HEK293T (cell line): ENCODE results near the gene KDM6A.
"Not testable (repeated sequence)": the region's sequence is repeated elsewhere in the genome, so short reads cannot be mapped to it uniquely, and the experiment has no call there.

Experiments used
- CTCF ChIA-PET: fragments of 350-600 bp; formaldehyde crosslinking; extraction: SDS; loops from one replicate; lab custom pipeline; 2021; ENCODE audit warnings: antibody characterized with exemption, inconsistent platforms; lab: Yijun Ruan, JAX
- POLR2A ChIA-PET: fragments of 350-600 bp; formaldehyde crosslinking; extraction: SDS; loops from one replicate; lab custom pipeline; 2020; ENCODE audit warnings: antibody characterized with exemption, inconsistent platforms; lab: Yijun Ruan, JAX
- DNase-seq: peaks from one replicate; pipeline ENCODE4 v3.0.0; 2012; ENCODE audit warnings: mixed read lengths; ENCODE audit errors: extremely low spot score
- ARNT ChIP-seq: fragments of 450-650 bp; IDR thresholded peaks from 2 replicates; pipeline ENCODE4 v1.6.1; 2017; ENCODE audit warnings: mild to moderate bottlenecking
- BHLHE40 ChIP-seq: fragments of 450-650 bp; IDR thresholded peaks from 2 replicates; pipeline ENCODE4 v1.6.1; 2016; ENCODE audit warnings: mild to moderate bottlenecking, moderate library complexity, borderline replicate concordance
- CTBP1 ChIP-seq: fragments of 450-650 bp; IDR thresholded peaks from 2 replicates; pipeline ENCODE4 v1.6.1; 2016; ENCODE audit warnings: borderline replicate concordance
- ELF4 ChIP-seq: fragments of 450-650 bp; IDR thresholded peaks from 2 replicates; pipeline ENCODE4 v1.6.1; 2017; ENCODE audit warnings: antibody characterized with exemption
- FOXA1 ChIP-seq: fragments of 450-650 bp; IDR thresholded peaks from 2 replicates; pipeline ENCODE4 v1.6.1; 2016; ENCODE audit warnings: mild to moderate bottlenecking
- FOXK2 ChIP-seq: fragments of 450-650 bp; IDR thresholded peaks from 2 replicates; pipeline ENCODE4 v1.6.1; 2016; ENCODE audit warnings: mild to moderate bottlenecking
- FOXM1 ChIP-seq: fragments of 450-650 bp; IDR thresholded peaks from 2 replicates; pipeline ENCODE4 v1.6.1; 2017; ENCODE audit warnings: mild to moderate bottlenecking, borderline replicate concordance
- HDGF ChIP-seq: fragments of 450-650 bp; IDR thresholded peaks from 2 replicates; pipeline ENCODE4 v1.6.1; 2017; ENCODE audit warnings: antibody characterized with exemption, borderline replicate concordance
- L3MBTL2 ChIP-seq: fragments of 450-650 bp; conservative IDR thresholded peaks from 2 replicates; pipeline ENCODE4 v1.6.1; 2016; ENCODE audit warnings: mild to moderate bottlenecking
- LEF1 ChIP-seq: fragments of 450-650 bp; IDR thresholded peaks from 2 replicates; pipeline ENCODE4 v1.6.1; 2017; ENCODE audit warnings: mild to moderate bottlenecking, borderline replicate concordance
- NFRKB ChIP-seq: fragments of 450-650 bp; IDR thresholded peaks from 2 replicates; pipeline ENCODE4 v1.6.1; 2016; ENCODE audit warnings: mild to moderate bottlenecking, moderate library complexity
- SP1 ChIP-seq: fragments of 450-650 bp; IDR thresholded peaks from 2 replicates; pipeline ENCODE4 v1.6.1; 2017
- SUZ12 ChIP-seq: fragments of 450-650 bp; IDR thresholded peaks from 2 replicates; pipeline ENCODE4 v1.6.1; 2016; ENCODE audit warnings: mild to moderate bottlenecking
- TARDBP ChIP-seq: fragments of 450-650 bp; IDR thresholded peaks from 2 replicates; pipeline ENCODE4 v1.6.1; 2016
- ZNF384 ChIP-seq: fragments of 450-650 bp; IDR thresholded peaks from 2 replicates; pipeline ENCODE4 v1.6.1; 2016
- TF ChIP-seq, protein P1 (sequence below): fragments of 450-650 bp; IDR thresholded peaks from 2 replicates; pipeline ENCODE4 v1.6.1; 2016

KDM6A gene

DNA sequence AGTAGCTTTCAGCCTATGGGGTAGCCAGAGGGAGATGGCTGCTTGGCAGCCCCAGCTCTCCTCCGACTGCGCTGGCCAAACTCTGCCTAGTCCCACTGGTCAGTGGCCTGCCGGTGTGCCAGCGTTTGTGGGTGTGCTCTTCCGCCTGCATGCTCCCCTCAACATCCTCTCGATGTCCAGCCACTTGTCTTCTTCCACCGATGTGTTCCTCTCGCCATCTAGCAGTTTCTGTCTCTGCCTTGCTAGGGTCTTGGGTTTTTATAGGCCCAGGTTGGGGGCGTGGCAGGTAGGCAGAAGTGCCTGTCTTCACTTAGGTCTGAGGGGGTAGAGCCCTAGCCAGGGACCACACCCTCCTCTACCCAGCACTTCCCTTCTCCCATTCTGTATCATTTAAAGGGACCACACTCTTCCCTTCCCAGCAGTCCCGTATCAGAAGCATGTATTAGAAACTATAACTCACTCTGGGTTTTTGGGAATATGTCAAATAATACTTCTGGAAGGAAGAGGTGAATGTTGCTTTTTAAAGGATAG lies 124.4 kb downstream of the KDM6A start:
- ChIA-PET CTCF (no interaction called here), POLR2A (no interaction called here)
- TF ChIP-seq NFRKB (no peak), HDGF (no peak)
- DNase-seq = no peak

GRCh38 chrX:44997888-44998287 lies 124.9 kb downstream of the KDM6A start:
- ChIA-PET POLR2A (no interaction called here), CTCF (no interaction called here)
- no peak for DNase-seq
- no peak for TF ChIP-seq TARDBP
- TF ChIP-seq ARNT = no peak
- no peak for TF ChIP-seq LEF1
- TF ChIP-seq, protein P1, sequence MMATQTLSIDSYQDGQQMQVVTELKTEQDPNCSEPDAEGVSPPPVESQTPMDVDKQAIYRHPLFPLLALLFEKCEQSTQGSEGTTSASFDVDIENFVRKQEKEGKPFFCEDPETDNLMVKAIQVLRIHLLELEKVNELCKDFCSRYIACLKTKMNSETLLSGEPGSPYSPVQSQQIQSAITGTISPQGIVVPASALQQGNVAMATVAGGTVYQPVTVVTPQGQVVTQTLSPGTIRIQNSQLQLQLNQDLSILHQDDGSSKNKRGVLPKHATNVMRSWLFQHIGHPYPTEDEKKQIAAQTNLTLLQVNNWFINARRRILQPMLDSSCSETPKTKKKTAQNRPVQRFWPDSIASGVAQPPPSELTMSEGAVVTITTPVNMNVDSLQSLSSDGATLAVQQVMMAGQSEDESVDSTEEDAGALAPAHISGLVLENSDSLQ = no peak
- no peak for TF ChIP-seq FOXA1
- no peak for TF ChIP-seq FOXM1
- TF ChIP-seq HDGF = no peak
- TF ChIP-seq ELF4 = no peak
- no peak for TF ChIP-seq FOXK2
- no peak for TF ChIP-seq SP1
- no peak for TF ChIP-seq BHLHE40
- TF ChIP-seq ZNF384 = no peak
- TF ChIP-seq CTBP1 = no peak
- no peak for TF ChIP-seq L3MBTL2
- no peak for TF ChIP-seq NFRKB
- no peak for TF ChIP-seq SUZ12

- POLR2A ChIA-PET, CTCF ChIA-PET, DNase-seq: not testable (repeated sequence)
- TF ChIP-seq L3MBTL2 = peak; percentile 48
Observed at GRCh38 chrX:44999237-44999636, 126.2 kb downstream of the KDM6A start.

- POLR2A ChIA-PET, CTCF ChIA-PET: not testable (repeated sequence)
Observed at GRCh38 chrX:44999872-45000271, 126.9 kb downstream of the KDM6A start.

DNA sequence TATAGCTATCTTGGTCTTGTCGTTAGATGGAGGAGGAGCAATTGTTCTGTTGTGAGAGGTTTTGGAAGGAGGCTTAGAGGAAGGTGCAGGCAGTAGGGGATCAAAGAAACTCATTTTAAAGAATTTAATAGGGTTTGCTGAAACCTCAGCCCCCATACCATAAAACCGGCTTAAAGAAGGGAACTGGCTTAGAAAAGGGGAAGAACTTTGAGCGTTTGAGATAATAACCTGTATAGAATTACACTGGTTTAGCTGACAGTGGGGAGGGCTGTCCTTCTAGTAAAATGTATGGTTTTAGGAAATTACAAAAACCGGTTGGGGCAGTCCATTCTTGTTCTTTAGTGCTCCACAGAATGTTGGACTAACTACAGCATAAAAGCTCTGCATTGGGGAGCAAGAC lies 128.1 kb downstream of the KDM6A start:
- ChIA-PET CTCF (interaction anchor here (0.6 to 0.7 kb wide), 2 partner anchors 15 to 140 kb away, joined by 3 read pairs; no protein-coding TSS in a partner anchor), POLR2A (no interaction called here)
- TF ChIP-seq ZNF384 (no peak), LEF1 (no peak)
- DNase-seq = no peak

More at GRCh38 chrX:44999872-45000271, 126.9 kb downstream of the KDM6A start:
- DNase-seq = not testable (repeated sequence)

GRCh38 chrX:45003085-45003484 lies 130.1 kb downstream of the KDM6A start:
- no peak for TF ChIP-seq NFRKB
- no peak for TF ChIP-seq LEF1
- no peak for TF ChIP-seq SP1
- no peak for TF ChIP-seq FOXA1
- TF ChIP-seq TARDBP = no peak
- no peak for TF ChIP-seq FOXM1
- TF ChIP-seq ZNF384 = no peak
- no peak for TF ChIP-seq HDGF
- TF ChIP-seq ELF4 = no peak
- no peak for TF ChIP-seq L3MBTL2
- TF ChIP-seq BHLHE40 = no peak
- no peak for TF ChIP-seq SUZ12
- no peak for TF ChIP-seq FOXK2
- POLR2A ChIA-PET = no interaction called here
- DNase-seq = no peak
- CTCF ChIA-PET = no interaction called here

- DNase-seq = no peak
- TF ChIP-seq SUZ12 (no peak), ARNT (no peak), ELF4 (no peak), L3MBTL2 (no peak), ZNF384 (no peak), BHLHE40 (no peak), CTBP1 (no peak), SP1 (no peak), FOXK2 (no peak), LEF1 (no peak), HDGF (no peak), NFRKB (no peak)
- TF ChIP-seq, protein P1 = no peak
- CTCF ChIA-PET = no interaction called here
- POLR2A ChIA-PET = no interaction called here
Observed at GRCh38 chrX:45006002-45006800, 133.2 kb downstream of the KDM6A start.
